SJSA1 (cell line): ENCODE data around the gene KTN1. TPM values are rescaled to one million over a fixed set of nuclear protein-coding genes. Genes with fewer than 3 reads are reported as not detected.

Source experiments
- DNase-seq, 2 experiments: peaks; one replicate each; pipeline ENCODE4 v3.0.0-alpha.2; 2015 to 2020; ENCODE audit warnings: low spot score in 2 of 2, low read depth in 1 of 2
- H3K27ac ChIP-seq: fragments of 250-450 bp; sonication (Bioruptor Pico); 2 replicates; pipeline ENCODE4 v1.5.1; 2020; ENCODE audit warnings: mild to moderate bottlenecking, moderate library complexity
- H3K27me3 ChIP-seq: fragments of 250-450 bp; sonication (Bioruptor Pico); replicated peaks from 2 replicates; pipeline ENCODE4 v1.5.1; 2020; ENCODE audit warnings: mild to moderate bottlenecking, moderate library complexity
- H3K36me3 ChIP-seq: fragments of 250-450 bp; sonication (Bioruptor Pico); 2 replicates; pipeline ENCODE4 v1.5.1; 2020; ENCODE audit warnings: mild to moderate bottlenecking
- H3K4me1 ChIP-seq: fragments of 250-450 bp; sonication (Bioruptor Pico); replicated peaks from 2 replicates; pipeline ENCODE4 v1.6.1; 2021; ENCODE audit warnings: mild to moderate bottlenecking
- H3K4me3 ChIP-seq: fragments of 250-450 bp; sonication (Bioruptor Pico); 2 replicates; pipeline ENCODE4 v1.5.1; 2020; ENCODE audit warnings: mild to moderate bottlenecking
- H3K9me3 ChIP-seq: fragments of 250-450 bp; sonication (Bioruptor Pico); replicated peaks from 2 replicates; pipeline ENCODE4 v1.5.1; 2020; ENCODE audit warnings: mild to moderate bottlenecking
- total RNA-seq: library from RNA; depleted of rRNA; stranded (reverse); fragments of >200 nt; shearing (Covaris generic); gene quantifications from 2 replicates; pipeline ENCODE4 v1.2.3, GENCODE V29; 2014

KTN1 gene
- total RNA-seq, 1 experiment from 2014 or later = 247 TPM

DNA sequence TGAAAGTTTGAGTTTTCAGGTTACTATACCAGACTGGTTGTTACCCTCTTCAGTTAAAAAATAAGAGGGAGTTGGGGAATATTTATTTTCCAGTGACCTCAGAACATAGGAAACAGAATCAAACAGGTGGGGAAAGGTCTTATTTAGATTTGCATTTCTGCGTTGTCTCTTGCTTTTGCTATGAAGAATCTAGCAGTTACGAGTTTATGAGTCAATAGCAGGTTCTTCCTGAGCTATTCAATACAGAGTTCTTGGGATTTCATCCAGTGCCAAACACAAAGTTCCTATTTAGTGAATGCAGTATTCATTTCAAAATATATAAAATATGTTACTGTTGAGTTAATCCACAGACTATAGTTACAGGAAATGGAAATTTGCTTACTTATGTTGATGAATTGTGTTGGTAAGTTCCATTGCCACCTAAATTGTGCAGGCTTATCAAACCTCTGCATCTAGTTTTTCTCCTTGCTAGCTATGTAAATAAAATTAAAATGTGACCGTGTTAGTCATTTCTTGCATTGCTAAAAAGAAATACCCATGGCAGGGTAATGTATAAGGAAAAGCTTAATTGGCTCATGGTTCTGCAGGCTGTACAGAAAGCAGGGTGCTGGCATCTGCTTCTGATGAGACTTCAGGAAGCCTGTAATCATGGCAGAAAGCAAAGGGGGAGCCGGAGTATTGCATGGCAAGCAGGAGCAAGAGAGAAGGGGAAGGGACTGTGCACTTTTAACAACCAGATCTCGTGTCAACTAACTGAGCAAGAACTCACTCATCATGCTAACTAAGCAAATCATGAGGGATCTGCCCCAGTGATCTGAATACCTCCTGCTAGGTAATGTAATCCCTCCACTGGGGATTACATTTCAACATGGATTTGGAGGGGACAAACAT lies 110.2 kb downstream of the KTN1 start:
- no peak overlapping the region for H3K27ac ChIP-seq
- no peak overlapping the region for H3K4me3 ChIP-seq
- H3K36me3 ChIP-seq = peaks cover 24% of the 10 kb centered on the region
- H3K9me3 ChIP-seq = no peaks in the 10 kb centered on the region
- no peaks in the 10 kb centered on the region for H3K27me3 ChIP-seq
- peaks cover 6% of the 10 kb centered on the region for H3K4me1 ChIP-seq
- DNase-seq = no peak

DNA sequence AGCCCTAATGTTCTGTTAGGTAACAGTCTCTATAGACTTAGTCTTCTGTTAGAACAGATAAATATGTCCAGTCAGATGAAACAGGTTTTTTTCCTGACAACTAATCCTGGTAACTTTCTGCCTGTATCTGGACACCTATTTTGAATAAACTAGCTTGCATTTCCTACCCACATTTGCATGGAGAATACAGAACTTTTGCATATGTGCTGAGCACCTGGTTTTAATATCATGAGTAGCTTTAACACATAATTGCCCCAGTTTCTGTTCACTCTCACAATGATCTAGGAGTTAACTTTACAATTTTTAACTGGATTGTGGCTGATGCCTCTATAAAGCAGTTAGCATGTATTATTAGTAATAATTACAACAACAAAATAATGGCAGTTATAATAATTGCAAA lies 111.7 kb downstream of the KTN1 start:
- DNase-seq = no peak
- H3K4me1 ChIP-seq = peaks cover 6% of the 10 kb centered on the region
- H3K9me3 ChIP-seq = no peaks in the 10 kb centered on the region
- no peaks in the 10 kb centered on the region for H3K27me3 ChIP-seq
- no peak overlapping the region for H3K27ac ChIP-seq
- H3K36me3 ChIP-seq = peaks cover 9% of the 10 kb centered on the region; the same call in 1 of the 2 replicates
- no peak overlapping the region for H3K4me3 ChIP-seq

DNA sequence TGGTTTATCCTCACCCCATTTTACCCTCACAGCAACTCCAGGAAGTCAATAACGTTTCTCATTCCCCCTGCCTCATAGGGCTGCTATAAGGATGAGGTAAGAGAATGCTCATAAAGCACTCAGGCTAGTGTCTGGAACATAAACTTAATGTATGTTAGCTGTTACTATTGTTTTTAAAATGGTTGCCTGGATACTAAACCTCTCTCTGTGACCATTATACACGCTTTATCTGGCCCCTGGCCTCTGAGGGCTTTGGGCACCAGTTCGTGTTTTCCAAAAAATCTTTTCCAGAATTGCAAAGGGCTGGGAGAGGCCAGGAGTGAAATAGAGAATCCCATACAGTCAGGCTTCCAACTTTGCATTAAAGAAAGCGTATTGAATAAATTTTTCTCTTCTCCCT lies 113.9 kb downstream of the KTN1 start:
- no peak overlapping the region for H3K27ac ChIP-seq
- peaks cover 20% of the 10 kb centered on the region for H3K4me1 ChIP-seq
- H3K36me3 ChIP-seq = 0 out of 2 replicates have a peak, but pooled peaks cover 3% of the 10 kb centered on the region
- DNase-seq = no peak
- H3K9me3 ChIP-seq = no peaks in the 10 kb centered on the region
- no peaks in the 10 kb centered on the region for H3K27me3 ChIP-seq
- H3K4me3 ChIP-seq = no peak overlapping the region

- DNase-seq = no peak
- Histone ChIP-seq H3K27me3 (no peaks in the 10 kb centered on the region), H3K27ac (no peak overlapping the region), H3K4me1 (peaks cover 27% of the 10 kb centered on the region), H3K36me3 (0 out of 2 replicates have a peak, but pooled peaks cover 3% of the 10 kb centered on the region), H3K4me3 (no peak overlapping the region), H3K9me3 (no peaks in the 10 kb centered on the region)
These were observed 117.4 kb downstream of the KTN1 start for GRCh38 chr14:55697414-55697861.

GRCh38 chr14:55698051-55698450 lies 118.0 kb downstream of the KTN1 start:
- peak overlapping the region; percentile 47 for H3K27ac ChIP-seq

DNA sequence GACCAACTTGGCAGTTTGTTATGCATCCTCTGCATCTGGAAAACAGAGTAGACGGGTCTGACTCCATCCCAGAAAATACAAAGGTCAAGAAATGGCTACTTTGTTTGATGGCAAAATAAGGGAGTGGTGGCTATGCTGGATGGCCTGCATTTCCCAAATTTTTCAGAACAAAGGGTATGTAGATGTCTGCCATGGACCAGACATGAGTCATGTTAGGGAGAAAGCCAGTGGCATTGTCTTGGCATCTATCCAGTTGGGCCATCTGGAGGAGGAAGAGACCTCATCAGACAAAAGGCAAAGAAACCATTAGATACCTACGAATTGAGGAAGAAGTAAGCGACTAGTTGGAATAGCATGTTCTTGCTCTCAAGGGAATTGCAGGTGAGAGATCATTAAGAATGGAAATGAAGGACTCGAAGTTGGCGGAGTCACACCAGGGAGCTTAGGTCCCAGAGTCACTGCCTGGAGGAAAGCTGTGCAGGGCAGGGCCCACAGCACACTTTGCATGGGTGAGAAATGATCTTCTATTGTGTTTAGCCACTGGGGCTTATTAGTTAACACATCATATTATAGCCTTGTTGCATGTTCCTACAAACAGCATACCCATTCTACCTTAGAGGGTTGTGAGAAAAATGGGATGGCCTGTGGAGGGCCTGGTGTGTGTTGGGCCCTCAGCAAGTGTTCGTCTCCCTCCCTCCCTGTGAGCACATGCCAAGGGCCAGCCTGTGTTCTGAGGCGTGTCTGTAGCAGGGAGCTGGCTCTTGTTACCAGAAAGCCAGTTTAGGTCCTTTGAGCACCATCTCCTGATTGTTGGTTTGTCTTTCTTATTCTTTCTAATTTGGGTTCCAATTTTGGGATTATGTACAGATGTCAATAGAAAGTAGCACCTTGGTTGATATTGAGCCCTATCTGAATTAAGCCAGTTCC lies 119.4 kb downstream of the KTN1 start:
- Histone ChIP-seq H3K36me3 (0 out of 2 replicates have a peak, but pooled peaks cover 3% of the 10 kb centered on the region), H3K27ac (peak overlapping the region; percentile 47), H3K4me3 (no peak overlapping the region), H3K4me1 (peaks cover 27% of the 10 kb centered on the region), H3K9me3 (no peaks in the 10 kb centered on the region), H3K27me3 (no peaks in the 10 kb centered on the region)
- DNase-seq = peak; percentile 83 to 88

More at GRCh38 chr14:55698051-55698450, 118.0 kb downstream of the KTN1 start:
- no peak for DNase-seq
- Histone ChIP-seq H3K4me1 (peaks cover 27% of the 10 kb centered on the region), H3K27me3 (no peaks in the 10 kb centered on the region), H3K4me3 (no peak overlapping the region), H3K36me3 (0 out of 2 replicates have a peak, but pooled peaks cover 3% of the 10 kb centered on the region), H3K9me3 (no peaks in the 10 kb centered on the region)

DNA sequence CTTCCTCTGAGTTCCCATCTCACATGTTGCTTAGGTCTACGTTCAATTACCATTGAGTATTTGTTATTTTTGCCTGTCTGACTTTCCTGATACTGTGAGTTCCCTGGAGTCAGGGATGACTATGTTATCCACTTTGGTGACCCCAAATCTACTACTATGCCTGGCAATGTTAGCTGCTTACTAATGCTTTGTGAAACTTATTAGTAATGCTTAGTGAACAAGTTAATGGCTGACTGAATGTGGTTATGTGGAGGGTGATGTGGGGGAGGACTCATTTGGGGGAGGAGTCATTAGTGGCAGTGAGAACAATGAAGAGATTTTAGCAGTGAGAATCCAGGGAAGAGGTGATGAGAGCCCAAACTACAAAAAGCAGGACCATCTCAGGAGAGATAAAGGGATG lies 121.6 kb downstream of the KTN1 start:
- no peaks in the 10 kb centered on the region for H3K27me3 ChIP-seq
- DNase-seq = no peak
- no peaks in the 10 kb centered on the region for H3K9me3 ChIP-seq
- H3K36me3 ChIP-seq = peaks cover 3% of the 10 kb centered on the region; the same call in 1 of the 2 replicates
- H3K27ac ChIP-seq = no peak overlapping the region
- peaks cover 27% of the 10 kb centered on the region for H3K4me1 ChIP-seq
- no peak overlapping the region for H3K4me3 ChIP-seq

DNA sequence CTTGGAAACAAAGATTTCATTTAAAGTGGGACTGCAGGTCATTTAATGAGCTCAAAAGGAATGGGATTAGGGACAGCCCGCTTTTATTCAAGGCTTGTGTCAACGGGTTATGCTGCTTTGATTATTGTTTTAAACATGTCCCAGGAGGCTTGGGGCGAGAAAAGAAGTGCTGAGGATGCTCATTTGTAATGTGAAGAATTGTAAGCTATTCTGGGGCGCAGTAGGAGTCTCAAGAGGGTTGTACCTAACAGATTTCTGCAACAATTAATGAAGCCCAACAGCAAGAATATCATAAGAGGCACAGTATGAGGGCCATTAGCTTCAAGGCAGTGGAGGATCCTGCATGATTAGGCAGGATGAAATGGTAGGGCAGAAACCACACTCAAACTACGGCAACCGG lies 122.5 kb downstream of the KTN1 start:
- no peak for DNase-seq
- Histone ChIP-seq H3K27ac (no peak overlapping the region), H3K4me1 (peaks cover 33% of the 10 kb centered on the region), H3K36me3 (peaks cover 3% of the 10 kb centered on the region; the same call in 1 of the 2 replicates), H3K27me3 (no peaks in the 10 kb centered on the region), H3K4me3 (no peak overlapping the region), H3K9me3 (no peaks in the 10 kb centered on the region)

DNA sequence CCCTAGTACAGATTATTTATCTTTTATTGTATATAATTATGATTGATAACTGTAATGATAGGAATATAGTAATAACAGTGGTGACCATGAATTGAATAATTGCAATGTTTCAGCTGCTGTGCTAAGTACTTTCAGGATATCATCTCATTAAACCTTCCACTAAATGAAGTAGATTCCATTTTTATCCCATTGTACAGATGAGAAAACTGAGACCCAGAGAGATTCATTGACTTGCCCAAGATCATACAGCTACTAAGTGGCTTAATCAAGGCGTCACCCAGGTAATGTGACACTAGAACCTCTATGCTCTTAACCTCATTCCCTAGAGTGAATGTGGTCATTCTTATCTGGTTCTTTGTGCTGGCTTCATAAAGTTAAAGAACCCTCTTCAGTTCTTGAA lies 124.6 kb downstream of the KTN1 start:
- no peaks in the 10 kb centered on the region; the same call in 1 of the 2 replicates for H3K36me3 ChIP-seq

GRCh38 chr14:55705651-55706364 lies 125.8 kb downstream of the KTN1 start:
- Histone ChIP-seq H3K27ac (no peak overlapping the region), H3K36me3 (no peaks in the 10 kb centered on the region; the same call in 1 of the 2 replicates), H3K4me3 (no peak overlapping the region), H3K9me3 (no peaks in the 10 kb centered on the region), H3K4me1 (peaks cover 10% of the 10 kb centered on the region), H3K27me3 (no peaks in the 10 kb centered on the region)
- DNase-seq = no peak

More for the DNA sequence above, 124.6 kb downstream of the KTN1 start:
- DNase-seq = no peak
- Histone ChIP-seq H3K27me3 (no peaks in the 10 kb centered on the region), H3K4me1 (peaks cover 15% of the 10 kb centered on the region), H3K9me3 (no peaks in the 10 kb centered on the region), H3K27ac (no peak overlapping the region), H3K4me3 (no peak overlapping the region)

DNA sequence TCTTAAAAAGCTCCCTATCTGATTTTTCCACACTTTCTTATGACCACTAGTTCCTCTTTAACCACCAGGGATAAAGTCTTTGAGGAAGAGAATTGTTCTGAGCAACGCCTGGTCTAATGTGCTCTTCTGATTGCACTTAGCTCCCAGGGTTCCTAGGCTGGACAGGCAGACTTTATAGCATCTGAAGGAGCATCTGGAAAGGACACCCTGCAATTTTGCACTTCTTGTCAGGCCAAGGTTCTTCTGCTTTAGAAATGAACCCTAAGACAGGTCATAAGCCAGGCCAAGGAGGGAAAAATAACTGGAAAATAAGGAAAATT lies 126.3 kb downstream of the KTN1 start:
- no peak for DNase-seq
- Histone ChIP-seq H3K27me3 (no peaks in the 10 kb centered on the region), H3K4me1 (peaks cover 10% of the 10 kb centered on the region), H3K9me3 (no peaks in the 10 kb centered on the region), H3K36me3 (no peaks in the 10 kb centered on the region; the same call in 1 of the 2 replicates), H3K4me3 (no peak overlapping the region), H3K27ac (no peak overlapping the region)

GRCh38 chr14:55706893-55707292 lies 126.9 kb downstream of the KTN1 start:
- no peak for DNase-seq
- Histone ChIP-seq H3K27me3 (no peaks in the 10 kb centered on the region), H3K4me1 (peaks cover 10% of the 10 kb centered on the region), H3K9me3 (no peaks in the 10 kb centered on the region), H3K27ac (no peak overlapping the region), H3K36me3 (no peaks in the 10 kb centered on the region; the same call in 1 of the 2 replicates), H3K4me3 (no peak overlapping the region)

- H3K36me3 ChIP-seq = no peaks in the 10 kb centered on the region; the same call in 1 of the 2 replicates
- H3K27me3 ChIP-seq = no peaks in the 10 kb centered on the region
- no peaks in the 10 kb centered on the region for H3K9me3 ChIP-seq
- no peak overlapping the region for H3K4me3 ChIP-seq
- DNase-seq = peak in 1 of 2 experiments; percentile 64
- peaks cover 10% of the 10 kb centered on the region for H3K4me1 ChIP-seq
- H3K27ac ChIP-seq = no peak overlapping the region
These were observed 127.4 kb downstream of the KTN1 start for GRCh38 chr14:55707365-55707804.
